ENCODE data around the gene HAAO. TPM values are rescaled to one million over a fixed set of nuclear protein-coding genes. Genes with fewer than 3 reads are reported as not detected.

Gene HAAO
- total RNA-seq, 1 donor from 2014 or later: 1.9 TPM

DNA sequence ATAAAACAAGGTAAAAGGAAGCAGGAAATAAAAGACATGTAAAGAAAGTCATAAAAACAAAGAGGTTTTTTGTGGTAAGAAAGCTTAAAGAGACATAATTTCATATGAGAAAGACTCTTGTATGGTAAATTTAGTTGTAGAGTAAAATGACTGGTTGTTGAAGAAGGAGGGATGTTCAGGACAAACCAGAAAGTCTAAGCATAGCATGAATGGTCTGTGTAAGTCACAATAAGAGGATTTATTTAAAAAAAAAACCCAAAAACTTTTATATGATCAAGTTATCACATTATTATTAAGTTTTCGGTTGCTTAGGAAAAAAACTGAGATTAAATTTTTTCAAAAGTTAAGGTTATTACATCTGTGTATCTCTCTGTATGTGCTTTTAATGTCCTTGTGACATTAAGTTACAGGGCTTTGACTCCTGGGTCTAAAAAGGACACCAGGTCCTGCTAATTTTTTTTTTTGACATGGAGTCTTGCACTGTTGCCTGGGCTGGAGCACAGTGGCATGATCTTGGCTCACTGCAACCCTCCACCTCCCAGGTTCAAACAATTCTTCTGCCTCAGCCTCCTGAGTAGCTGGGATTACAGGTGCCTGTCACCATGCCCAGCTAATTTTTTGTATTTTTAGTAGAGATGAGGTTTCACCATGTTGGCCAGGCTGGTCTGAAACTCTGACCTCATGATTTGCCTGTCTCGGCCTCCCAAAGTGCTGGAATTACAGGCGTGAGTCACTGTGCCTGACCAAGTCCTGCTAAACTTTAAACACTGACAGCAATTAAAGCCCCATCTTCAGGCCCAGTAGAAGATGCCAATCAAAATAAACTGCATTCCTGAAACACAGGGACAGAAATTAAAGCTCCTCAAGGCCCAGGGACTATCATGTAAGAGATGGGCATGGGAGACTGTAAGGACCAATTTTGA lies 14.2 kb downstream of the HAAO start:
- ATAC-seq (no peak), DNase-seq (ENCODE audit: missing footprints) (no peak)
- intact Hi-C loops (cut with DNase I): no loop called here

GRCh38 chr2:42775810-42776209 lies 16.6 kb downstream of the HAAO start:
- intact Hi-C loops (cut with DNase I): no loop called here
- no peak for DNase-seq (ENCODE audit: missing footprints)

GRCh38 chr2:42775186-42775585 lies 17.2 kb downstream of the HAAO start:
- DNase-seq (ENCODE audit: missing footprints): no peak
- intact Hi-C loops (cut with DNase I): no loop called here
- ATAC-seq: no peak

More at GRCh38 chr2:42775810-42776209, 16.6 kb downstream of the HAAO start:
- ATAC-seq: no peak

- intact Hi-C loops (cut with DNase I): no loop called here
- no peak for DNase-seq (ENCODE audit: missing footprints)
- no peak for ATAC-seq
Observed at GRCh38 chr2:42771546-42772153, 20.7 kb downstream of the HAAO start.

GRCh38 chr2:42770288-42771131 lies 21.9 kb downstream of the HAAO start:
- ATAC-seq (peak; percentile 66), DNase-seq (ENCODE audit: missing footprints) (no peak)
- intact Hi-C loops (cut with DNase I): no loop called here

DNA sequence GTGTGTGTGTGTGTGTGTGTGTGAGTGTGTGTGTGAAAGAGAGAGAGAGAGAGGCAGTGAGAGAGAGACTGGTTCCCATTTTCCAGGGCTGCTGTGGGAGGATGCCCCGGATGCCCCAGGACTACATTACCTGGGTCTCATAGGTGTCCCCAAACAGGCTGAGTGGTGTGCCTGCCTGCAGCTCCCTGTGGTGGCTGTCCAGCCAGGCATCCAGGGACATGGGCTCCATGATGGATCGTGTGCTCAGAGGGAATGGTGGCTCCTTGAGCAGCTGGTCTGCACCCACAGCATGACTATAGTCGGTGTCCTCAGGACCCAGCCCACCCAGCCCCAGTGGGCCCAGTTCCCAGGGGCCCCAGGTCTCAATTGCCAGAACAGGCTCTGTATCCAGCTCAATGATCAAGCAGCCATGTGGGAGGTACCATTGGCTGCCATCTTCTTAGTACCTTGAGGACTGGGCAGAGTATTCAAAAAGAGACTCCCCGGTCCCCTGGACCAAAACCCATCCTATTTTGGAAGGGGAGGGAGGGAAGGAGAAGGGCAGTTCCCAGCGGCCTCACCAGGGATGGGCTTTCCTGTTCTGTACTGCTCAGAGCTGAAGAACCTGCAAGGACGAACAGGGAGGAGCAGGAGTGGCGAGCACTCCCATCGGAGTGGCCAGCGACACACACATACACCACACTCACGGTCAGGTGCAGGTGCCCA lies 22.6 kb downstream of the HAAO start:
- DNase-seq (ENCODE audit: missing footprints) (no peak), ATAC-seq (no peak)
- intact Hi-C loops (cut with DNase I): no loop called here

- intact Hi-C loops (cut with DNase I): no loop called here
- no peak for DNase-seq (ENCODE audit: missing footprints)
- no peak for ATAC-seq
Observed at GRCh38 chr2:42768706-42769256, 23.6 kb downstream of the HAAO start.

GRCh38 chr2:42767899-42768705 lies 24.3 kb downstream of the HAAO start:
- DNase-seq (ENCODE audit: missing footprints): no peak
- intact Hi-C loops (cut with DNase I): no loop called here
- no peak for ATAC-seq

DNA sequence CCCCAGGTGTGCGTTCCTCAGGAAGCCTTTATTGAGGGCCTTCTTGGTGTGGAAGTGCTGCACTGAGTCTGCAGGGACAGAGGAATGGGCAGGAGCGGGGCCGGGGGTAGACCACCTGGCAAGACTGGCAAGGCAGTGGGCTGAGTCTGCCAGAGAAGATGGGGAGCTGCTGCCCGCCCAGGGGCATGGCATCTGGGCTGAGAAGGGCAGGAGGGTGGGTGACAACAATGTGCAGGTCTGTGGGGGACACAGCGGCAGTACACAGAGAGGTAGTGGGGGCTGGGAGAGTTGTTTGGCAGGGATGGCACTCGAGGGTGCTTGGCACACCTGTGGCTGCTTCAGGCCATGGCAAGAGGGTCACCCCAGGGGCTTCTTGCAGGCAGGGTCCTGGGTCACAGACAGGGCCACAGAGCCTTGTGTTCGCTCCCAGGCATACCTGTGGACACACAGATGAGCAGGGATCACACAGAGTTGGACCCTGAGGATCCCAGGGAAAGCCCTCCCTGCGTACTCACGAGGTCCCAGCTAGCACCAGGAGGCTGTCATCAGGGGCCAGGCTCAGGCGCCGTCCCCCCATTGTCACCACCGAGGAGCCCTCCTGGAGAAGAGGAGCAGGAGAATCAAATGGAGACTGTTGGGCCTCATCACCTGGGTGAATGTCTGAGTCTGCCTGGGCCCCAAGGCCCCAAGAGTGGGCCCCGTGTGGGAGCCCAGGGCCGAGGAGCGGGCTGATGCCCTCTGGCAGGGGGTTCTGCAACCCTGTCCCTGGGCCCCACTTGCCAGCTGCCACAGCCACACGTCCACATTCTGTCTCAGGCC lies 25.1 kb downstream of the HAAO start:
- intact Hi-C loops (cut with DNase I): no loop called here
- DNase-seq (ENCODE audit: missing footprints) (no peak), ATAC-seq (peak; percentile 2)

GRCh38 chr2:42765686-42766085 lies 26.7 kb downstream of the HAAO start:
- ATAC-seq: no peak
- DNase-seq (ENCODE audit: missing footprints): no peak
- intact Hi-C loops (cut with DNase I): no loop called here

GRCh38 chr2:42764901-42765300 lies 27.5 kb downstream of the HAAO start:
- DNase-seq (ENCODE audit: missing footprints) (no peak), ATAC-seq (no peak)
- intact Hi-C loops (cut with DNase I): no loop called here

GRCh38 chr2:42764096-42764495 lies 28.3 kb downstream of the HAAO start, which contains the start of gene OXER1:
Gene OXER1 (minus strand): TSS chr2:42764135. CDS start chr2:42764062, 73 bp downstream.
- DNase-seq (ENCODE audit: missing footprints): peak; percentile 66
- intact Hi-C loops (cut with DNase I): no loop called here
- no peak for ATAC-seq

DNA sequence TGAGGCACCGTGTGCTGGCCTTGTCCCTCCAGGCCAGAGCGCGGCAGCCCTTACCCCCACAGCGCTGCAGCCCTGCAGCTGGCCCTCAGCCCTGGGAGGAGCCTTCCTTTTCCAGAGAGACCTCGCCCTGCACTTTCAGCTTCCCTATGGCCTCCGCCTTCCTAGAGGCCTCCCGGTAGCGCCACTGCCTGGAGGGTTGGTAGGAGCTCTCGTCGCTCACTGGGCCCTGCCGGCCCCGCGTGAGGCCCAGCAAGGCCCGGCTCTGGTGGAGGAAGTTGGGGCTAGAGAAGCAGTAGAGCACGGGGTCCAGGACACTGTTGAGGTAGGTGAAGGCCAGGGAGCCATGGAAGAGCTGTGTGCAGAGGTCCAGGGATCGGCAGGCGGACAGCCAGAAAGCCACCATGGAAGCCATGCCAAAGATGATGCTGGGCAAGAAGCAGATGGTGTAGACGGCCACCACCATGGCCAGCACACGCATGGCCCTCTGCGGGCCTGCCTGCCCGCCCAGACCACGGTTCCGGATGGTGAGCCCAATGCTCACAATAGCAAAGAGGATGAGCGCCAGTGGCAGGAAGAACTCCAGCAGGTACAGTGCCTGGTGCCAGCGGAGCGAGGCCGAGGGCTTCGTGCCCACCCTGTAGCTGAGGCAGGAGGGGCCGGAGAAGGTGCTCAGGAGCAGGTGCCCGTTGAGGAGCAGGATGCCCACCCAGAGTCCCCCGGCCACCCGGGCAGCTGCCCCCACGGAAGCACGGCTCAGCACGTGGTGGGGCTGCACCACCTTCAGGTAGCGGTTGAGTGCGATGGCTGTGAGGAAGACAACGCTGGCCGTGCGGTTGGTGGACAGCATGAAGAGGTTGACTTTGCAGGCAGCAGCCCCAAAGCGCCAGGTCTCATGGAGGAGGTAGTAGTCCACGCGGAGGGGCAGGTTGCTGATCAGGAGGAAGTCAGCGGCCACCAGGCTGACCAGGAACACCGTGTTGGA lies 29.3 kb downstream of the HAAO start:
- ATAC-seq (no peak), DNase-seq (ENCODE audit: missing footprints) (peak; percentile 58)
- intact Hi-C loops (cut with DNase I): no loop called here

- intact Hi-C loops (cut with DNase I): no loop called here
- DNase-seq (ENCODE audit: missing footprints): no peak
Observed at GRCh38 chr2:42762155-42762554, 30.2 kb downstream of the HAAO start.

GRCh38 chr2:42761554-42761953 lies 30.8 kb downstream of the HAAO start:
- no peak for ATAC-seq
- intact Hi-C loops (cut with DNase I): no loop called here
- DNase-seq (ENCODE audit: missing footprints): no peak

More at GRCh38 chr2:42762155-42762554, 30.2 kb downstream of the HAAO start:
- no peak for ATAC-seq

- intact Hi-C loops (cut with DNase I): no loop called here
- no peak for ATAC-seq
- no peak for DNase-seq (ENCODE audit: missing footprints)
Observed at GRCh38 chr2:42758751-42759150, 33.6 kb downstream of the HAAO start.
